GM23338 (cell line): Measurements from ENCODE around the gene MICAL2. TPM values are rescaled to one million over a fixed set of nuclear protein-coding genes. Genes with fewer than 3 reads are reported as not detected.

Experiments used
- ATAC-seq: fragments of 200-7000 bp; cut with Tn5 transposase; 3 replicates; pipeline ENCODE4 v1.9.1; 2020
- DNase-seq: peaks from one replicate; pipeline ENCODE4 v3.0.0-alpha.2; 2015; ENCODE audit warnings: low spot score
- H2AFZ ChIP-seq: fragments of 200-600 bp; sonication (generic); 2 replicates; pipeline ENCODE4 v1.8.0; 2016; ENCODE audit warnings: antibody characterized with exemption, mild to moderate bottlenecking, moderate library complexity
- H3F3A ChIP-seq: fragments of 200-600 bp; sonication (generic); replicated peaks from 2 replicates; pipeline ENCODE4 v1.8.0; 2017; ENCODE audit warnings: antibody characterized with exemption, mixed run types, low read depth
- H3K27ac ChIP-seq: fragments of 200-600 bp; sonication (generic); 2 replicates; pipeline ENCODE4 v1.6.1; 2016; ENCODE audit warnings: low read depth
- H3K27me3 ChIP-seq: fragments of 200-600 bp; sonication (generic); 2 replicates; pipeline ENCODE4 v1.8.0; 2016; ENCODE audit warnings: mild to moderate bottlenecking, mixed run types, moderate library complexity; ENCODE audit not compliant: insufficient read depth
- H3K36me3 ChIP-seq: fragments of 200-600 bp; sonication (generic); 2 replicates; pipeline ENCODE4 v1.8.0; 2016; ENCODE audit warnings: mild to moderate bottlenecking; ENCODE audit not compliant: insufficient read depth
- H3K4me1 ChIP-seq: fragments of 200-600 bp; sonication (generic); 2 replicates; pipeline ENCODE4 v1.8.0; 2016; ENCODE audit warnings: mild to moderate bottlenecking, moderate library complexity; ENCODE audit not compliant: insufficient read depth
- H3K4me2 ChIP-seq: fragments of 200-600 bp; sonication (generic); 2 replicates; pipeline ENCODE4 v1.7.1; 2017; ENCODE audit warnings: mixed run types
- H3K4me3 ChIP-seq: fragments of 200-600 bp; sonication (generic); 2 replicates; pipeline ENCODE4 v1.6.1; 2016; ENCODE audit warnings: mixed run types
- H3K79me2 ChIP-seq: fragments of 200-600 bp; sonication (generic); replicated peaks from 2 replicates; pipeline ENCODE4 v1.8.0; 2017; ENCODE audit warnings: mild to moderate bottlenecking; ENCODE audit not compliant: insufficient read depth
- H3K9me2 ChIP-seq: fragments of 200-600 bp; sonication (generic); 2 replicates; pipeline ENCODE4 v1.8.0; 2017; ENCODE audit not compliant: insufficient read depth
- H4K20me1 ChIP-seq: fragments of 200-600 bp; sonication (generic); replicated peaks from 2 replicates; pipeline ENCODE4 v1.8.0; 2017; ENCODE audit warnings: mild to moderate bottlenecking; ENCODE audit not compliant: insufficient read depth
- H3K27ac Mint-ChIP-seq: 2 replicates; pipeline ENCODE4 v1.8.0; 2020; ENCODE audit warnings: inconsistent platforms, mild to moderate bottlenecking, moderate library complexity, mixed read lengths
- H3K27me3 Mint-ChIP-seq: 3 replicates; pipeline ENCODE4 v1.8.0; 2022; ENCODE audit warnings: low read depth, mild to moderate bottlenecking, moderate library complexity, mixed read lengths, inconsistent platforms; ENCODE audit not compliant: insufficient read depth, poor library complexity
- H3K36me3 Mint-ChIP-seq: 3 replicates; pipeline ENCODE4 v1.8.0; 2021; ENCODE audit warnings: low read depth, mild to moderate bottlenecking, inconsistent platforms, moderate library complexity, mixed read lengths
- H3K4me1 Mint-ChIP-seq: 3 replicates; pipeline ENCODE4 v1.8.0; 2020; ENCODE audit warnings: mild to moderate bottlenecking, inconsistent platforms, mixed read lengths
- H3K4me3 Mint-ChIP-seq: 3 replicates; pipeline ENCODE4 v1.8.0; 2021; ENCODE audit warnings: moderate library complexity, mild to moderate bottlenecking, inconsistent platforms, mixed read lengths
- H3K9me3 Mint-ChIP-seq: 3 replicates; pipeline ENCODE4 v1.8.0; 2020; ENCODE audit warnings: moderate library complexity, mild to moderate bottlenecking, inconsistent platforms, mixed read lengths
- CREB1 ChIP-seq: fragments of 250-450 bp; sonication (Bioruptor Pico); IDR thresholded peaks from 2 replicates; pipeline ENCODE4 v1.5.0; 2020; ENCODE audit warnings: low read depth, mild to moderate bottlenecking, moderate library complexity
- CTCF ChIP-seq, 2 experiments: fragments of 200-600 bp in 1 of 2; sonication (generic) in 1 of 2; conservative IDR thresholded peaks; 2 replicates each; pipeline versions ENCODE4 v1.5.1 to v1.6.1; 2016 to 2017; ENCODE audit warnings: antibody characterized with exemption in 2 of 2, low read depth in 2 of 2, mild to moderate bottlenecking in 2 of 2, moderate library complexity in 1 of 2
- EZH2 ChIP-seq: fragments of 200-600 bp; sonication (generic); IDR thresholded peaks from one replicate; pipeline ENCODE4 v1.8.0; 2017; ENCODE audit warnings: antibody characterized with exemption, mild to moderate bottlenecking, low read depth; ENCODE audit not compliant: unreplicated experiment
- EZH2phosphoT487 ChIP-seq: fragments of 200-600 bp; sonication (generic); IDR thresholded peaks from one replicate; pipeline ENCODE4 v1.8.1; 2018; ENCODE audit warnings: antibody characterized with exemption; ENCODE audit not compliant: unreplicated experiment
- NANOG ChIP-seq: IDR thresholded peaks from 2 replicates; pipeline ENCODE4 v1.6.1; 2016; ENCODE audit warnings: antibody characterized with exemption, borderline replicate concordance
- POLR2AphosphoS5 ChIP-seq: IDR thresholded peaks from 2 replicates; pipeline ENCODE4 v1.6.1; 2016; ENCODE audit warnings: antibody characterized with exemption, low read depth
- STAT1 ChIP-seq: IDR thresholded peaks from one replicate; pipeline ENCODE4 v1.6.1; 2016; ENCODE audit warnings: antibody characterized with exemption; ENCODE audit not compliant: unreplicated experiment
- ZNF462 ChIP-seq: fragments of 250-450 bp; sonication (Bioruptor Pico); IDR thresholded peaks from 2 replicates; pipeline ENCODE4 v1.5.0; 2020; ENCODE audit warnings: mild to moderate bottlenecking, moderate library complexity
- polyA plus RNA-seq: library from polyadenylated mRNA; unstranded; fragments of >200 nt; fragmentation: Nextera tagmentation; extraction: Ambion mirVana; gene quantifications from 2 replicates; pipeline ENCODE4 v1.2.1, GENCODE V29; 2016
- total RNA-seq: library from RNA; depleted of rRNA; stranded (reverse); fragments of >200 nt; shearing (Covaris generic); gene quantifications from 2 replicates; pipeline ENCODE4 v1.2.3, GENCODE V29; 2014

MICAL2 gene
- total and polyA plus RNA-seq, 2 experiments from 2014 or later = 0.66 to 1.4 TPM

- TF ChIP-seq STAT1 (no peak), POLR2AphosphoS5 (no peak), CREB1 (CRISPR knock-in tag) (no peak), EZH2phosphoT487 (no peak), ZNF462 (CRISPR knock-in tag) (no peak), CTCF (conservative IDR thresholded peaks at IDR 0.05; ENCODE audit: low read depth in 2 of 2) (no peak), NANOG (no peak), EZH2 (no peak)
- no peaks in the 10 kb centered on the region for H3K9me2 ChIP-seq
- no peaks in the 10 kb centered on the region for H3K79me2 ChIP-seq
- H3K27ac ChIP-seq = no peak overlapping the region
- H3K36me3 Mint-ChIP-seq = no peaks in the 10 kb centered on the region
- no peak overlapping the region for H3K4me3 ChIP-seq
- DNase-seq (no peak), ATAC-seq (no peak)
- H3K4me2 ChIP-seq = no peak overlapping the region
- H3F3A ChIP-seq = no peaks in the 10 kb centered on the region
- no peak overlapping the region for H3K27ac Mint-ChIP-seq
- no peaks in the 10 kb centered on the region for H3K27me3 Mint-ChIP-seq
- H3K4me1 ChIP-seq = no peaks in the 10 kb centered on the region
- H3K4me3 Mint-ChIP-seq = no peak overlapping the region
- H3K4me1 Mint-ChIP-seq = no peaks in the 10 kb centered on the region
- no peaks in the 10 kb centered on the region for H3K36me3 ChIP-seq
- H3K27me3 ChIP-seq = no peaks in the 10 kb centered on the region
- no peak overlapping the region for H2AFZ ChIP-seq
- no peaks in the 10 kb centered on the region for H3K9me3 Mint-ChIP-seq
- H4K20me1 ChIP-seq = no peaks in the 10 kb centered on the region
These were observed 21.8 kb downstream of the MICAL2 start for GRCh38 chr11:12131943-12132789.
